Fibroblast of the aortic adventitia (primary cell): Measurements from ENCODE around the gene LSM14A. TPM values are rescaled to one million over a fixed set of nuclear protein-coding genes. Genes with fewer than 3 reads are reported as not detected.
"Not testable (repeated sequence)": the region's sequence is repeated elsewhere in the genome, so short reads cannot be mapped to it uniquely, and the experiment has no call there.

ENCODE experiments used
- DNase-seq: peaks from one replicate; pipeline ENCODE4 v3.0.0-alpha.2; 2010; ENCODE audit warnings: low read depth
- H3K4me3 ChIP-seq: 2 replicates; pipeline ENCODE4 v1.5.1; 2011; ENCODE audit warnings: low read depth, mild to moderate bottlenecking, control low read depth, low read length, moderate library complexity
- CTCF ChIP-seq: IDR thresholded peaks from 2 replicates; pipeline ENCODE4 v1.5.1; 2011; ENCODE audit warnings: mild to moderate bottlenecking, low read length, control low read depth, inconsistent platforms; ENCODE audit not compliant: insufficient read depth
- total RNA-seq: library from RNA; depleted of rRNA; stranded (reverse); fragments of >200 nt; gene quantifications from 2 replicates; pipeline ENCODE4 v1.2.3, GENCODE V29; 2012; ENCODE audit warnings: low replicate concordance

The LSM14A gene
- total RNA-seq, 1 donor = 55.5 TPM

GRCh38 chr19:34165295-34165738, 7.0 kb upstream of the LSM14A start:
- DNase-seq = no peak
- H3K4me3 ChIP-seq = no peak overlapping the region
- no peak for TF ChIP-seq CTCF

- H3K4me3 ChIP-seq, DNase-seq: not testable (repeated sequence)
These were observed 2.7 kb upstream of the LSM14A start for GRCh38 chr19:34169475-34170199.

- peak; percentile 59 for DNase-seq
- peak overlapping the region; percentile 79 for H3K4me3 ChIP-seq
- no peak for TF ChIP-seq CTCF
These were observed 796 bp upstream of the LSM14A start for GRCh38 chr19:34171539-34171876.

DNA sequence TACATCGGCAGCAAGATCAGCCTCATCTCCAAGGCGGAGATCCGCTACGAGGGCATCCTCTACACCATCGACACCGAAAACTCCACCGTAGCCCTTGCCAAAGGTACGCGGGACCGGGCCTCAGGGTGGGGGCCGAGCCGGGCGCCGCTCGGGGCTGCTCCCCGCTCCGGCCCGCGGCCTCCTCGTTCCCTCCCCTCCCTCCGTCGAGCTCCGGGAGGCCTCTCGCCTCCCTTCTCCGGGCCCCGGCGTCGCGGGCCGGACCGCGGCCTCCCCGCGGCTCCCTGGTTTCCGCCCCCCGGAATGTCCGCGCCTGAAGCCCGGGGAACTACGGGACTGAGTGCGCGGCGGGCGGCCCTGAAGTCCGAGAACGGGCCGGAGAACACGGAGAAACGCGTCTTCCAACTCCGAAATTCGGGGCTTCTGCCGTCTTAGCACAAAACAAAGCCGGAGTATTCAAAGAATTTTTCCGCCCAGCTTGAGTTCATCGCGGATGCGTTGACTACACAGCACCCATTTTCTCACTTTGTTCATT, 423 bp downstream of the LSM14A start:
- no peak for TF ChIP-seq CTCF
- H3K4me3 ChIP-seq = peak overlapping the region; percentile 90
- peak; percentile 55 for DNase-seq

- peak; percentile 17 for DNase-seq
- peak; percentile 46 for TF ChIP-seq CTCF
- H3K4me3 ChIP-seq = peak overlapping the region; percentile 90
These were observed 1.1 kb downstream of the LSM14A start for GRCh38 chr19:34173193-34173956.

DNA sequence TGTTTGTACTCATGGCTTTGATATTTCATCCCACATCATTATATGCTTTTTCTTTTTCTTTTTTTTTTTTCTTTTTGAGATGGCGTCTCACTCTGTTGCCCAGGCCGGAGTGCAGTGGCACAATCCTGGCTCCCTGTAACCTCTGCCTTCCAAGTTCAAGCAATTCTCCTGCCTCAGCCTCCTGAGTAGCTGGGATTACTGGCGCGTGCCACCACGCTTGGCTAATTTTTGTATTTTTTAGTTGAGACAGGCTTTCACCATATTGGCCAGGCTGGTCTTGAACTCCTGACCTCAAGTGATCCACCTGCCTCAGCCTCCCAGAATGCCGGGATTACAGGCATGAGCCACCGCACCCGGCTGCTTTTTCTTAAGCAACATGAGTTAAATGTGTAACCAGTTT, 2.9 kb downstream of the LSM14A start:
- DNase-seq = not testable (repeated sequence)
- H3K4me3 ChIP-seq = peak overlapping the region; percentile 31

GRCh38 chr19:34176581-34176980, 4.3 kb downstream of the LSM14A start:
- peak overlapping the region; percentile 11 for H3K4me3 ChIP-seq
- DNase-seq = no peak
- TF ChIP-seq CTCF = no peak
